Fibroblast of lung (primary cell): Measurements from ENCODE around the gene LSM11. TPM values are rescaled to one million over a fixed set of nuclear protein-coding genes. Genes with fewer than 3 reads are reported as not detected.

ENCODE experiments used
- DNase-seq, 2 donors: peaks; one replicate each; pipeline versions ENCODE4 v3.0.0 to v3.0.0-alpha.2; 2010; ENCODE audit warnings: low read depth in 2 of 2
- H2AFZ ChIP-seq: 2 replicates; pipeline ENCODE4 v1.5.1; 2012; ENCODE audit warnings: low read length, control low read depth, inconsistent platforms
- H3K27ac ChIP-seq: 2 replicates; pipeline ENCODE4 v1.5.1; 2011; ENCODE audit warnings: low read length, control low read depth; ENCODE audit not compliant: insufficient read depth
- H3K27me3 ChIP-seq: 2 replicates; pipeline ENCODE4 v1.5.1; 2011; ENCODE audit warnings: mild to moderate bottlenecking, low read length; ENCODE audit not compliant: control insufficient read depth, insufficient read depth
- H3K36me3 ChIP-seq: 2 replicates; pipeline ENCODE4 v1.5.1; 2011; ENCODE audit warnings: low read length; ENCODE audit not compliant: control insufficient read depth, insufficient read depth
- H3K4me1 ChIP-seq: 2 replicates; pipeline ENCODE4 v1.5.1; 2011; ENCODE audit warnings: low read length; ENCODE audit not compliant: control insufficient read depth, insufficient read depth; ENCODE audit errors: extremely low read depth
- H3K4me2 ChIP-seq: 2 replicates; pipeline ENCODE4 v1.5.1; 2011; ENCODE audit warnings: low read length, control low read depth; ENCODE audit not compliant: insufficient read depth; ENCODE audit errors: extremely low read depth
- H3K4me3 ChIP-seq, 4 experiments: fragments of 200-600 bp in 1 of 4; sonication (generic) in 1 of 4; replicated peaks in 1 of 4; 2 replicates each; pipeline ENCODE4 v1.5.1; 2011 to 2016; ENCODE audit warnings: low read length in 4 of 4, low read depth in 3 of 4, mild to moderate bottlenecking in 3 of 4, control low read depth in 2 of 4, inconsistent platforms in 1 of 4, mixed read lengths in 1 of 4; ENCODE audit not compliant: insufficient read depth in 1 of 4; ENCODE audit errors: control extremely low read depth in 1 of 4
- H3K79me2 ChIP-seq: 2 replicates; pipeline ENCODE4 v1.5.1; 2012; ENCODE audit warnings: mild to moderate bottlenecking, low read length, inconsistent platforms; ENCODE audit not compliant: control insufficient read depth, insufficient read depth
- H3K9ac ChIP-seq: 2 replicates; pipeline ENCODE4 v1.5.1; 2011; ENCODE audit warnings: mild to moderate bottlenecking, low read length, control low read depth; ENCODE audit not compliant: insufficient read depth
- H3K9me3 ChIP-seq: 2 replicates; pipeline ENCODE4 v1.5.1; 2012; ENCODE audit warnings: low read depth, low read length; ENCODE audit not compliant: control insufficient read depth, insufficient read depth
- H4K20me1 ChIP-seq: 2 replicates; pipeline ENCODE4 v1.5.1; 2011; ENCODE audit warnings: low read length; ENCODE audit not compliant: control insufficient read depth, insufficient read depth; ENCODE audit errors: extremely low read depth
- EZH2 ChIP-seq: IDR thresholded peaks from 2 replicates; pipeline ENCODE4 v1.5.1; 2012; ENCODE audit warnings: low read length, control low read depth, mild to moderate bottlenecking; ENCODE audit errors: missing control alignments
- polyA plus RNA-seq, 2 donors: library from polyadenylated mRNA; depleted of rRNA in 1 of 2; stranded (reverse) in 1 of 2; unstranded in 1 of 2; fragments of >200 nt; gene quantifications; 2 replicates each; pipeline ENCODE4 v1.2.1, GENCODE V29; 2011 to 2012; ENCODE audit warnings: missing spikeins in 1 of 2
- total RNA-seq: library from RNA; depleted of rRNA; stranded (reverse); fragments of >200 nt; gene quantifications from 2 replicates; pipeline ENCODE4 v1.2.1, GENCODE V29; 2014
- TF ChIP-seq, protein P1 (sequence below), 2 donors: IDR thresholded peaks in 1 of 2; conservative IDR thresholded peaks in 1 of 2; 1 replicate in 1 of 2; 2 replicates in 1 of 2; pipeline ENCODE4 v1.5.1; 2011 to 2012; ENCODE audit warnings: low read length in 2 of 2, control low read depth in 1 of 2, inconsistent platforms in 1 of 2, low read depth in 1 of 2, mild to moderate bottlenecking in 1 of 2

The LSM11 gene
- total and polyA plus RNA-seq, 2 donors (not counting 1 experiment from before 2014, with no cell fraction given) = 2.1 to 2.5 TPM

DNA sequence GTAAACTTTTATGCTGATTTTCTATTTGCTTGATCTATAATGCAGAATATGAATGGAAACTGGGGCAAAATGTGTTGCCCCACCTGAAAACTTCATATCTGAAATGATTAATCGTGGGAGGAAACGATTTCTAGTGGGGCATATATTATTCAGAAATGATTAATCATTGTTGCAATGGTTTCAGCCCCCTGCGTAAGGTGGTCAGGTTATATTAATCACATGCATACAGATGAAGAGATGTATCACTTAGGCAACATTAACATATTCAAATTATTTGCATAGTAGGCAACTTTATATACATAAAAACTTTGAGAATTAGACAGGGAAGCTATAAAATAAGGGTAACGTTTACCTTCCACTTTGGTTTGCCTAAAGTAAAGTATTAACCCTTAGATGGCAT lies 49.8 kb downstream of the LSM11 start:
- Histone ChIP-seq H3K4me3 (no peak overlapping the region), H3K36me3 (peaks cover 4% of the 10 kb centered on the region), H4K20me1 (no peaks in the 10 kb centered on the region), H3K9ac (no peak overlapping the region), H3K4me2 (no peak overlapping the region), H3K27ac (no peak overlapping the region), H3K27me3 (no peaks in the 10 kb centered on the region), H2AFZ (no peak overlapping the region), H3K9me3 (no peaks in the 10 kb centered on the region), H3K4me1 (no peaks in the 10 kb centered on the region), H3K79me2 (no peaks in the 10 kb centered on the region)
- DNase-seq = no peak
- TF ChIP-seq EZH2 = no peak
- TF ChIP-seq, protein P1, sequence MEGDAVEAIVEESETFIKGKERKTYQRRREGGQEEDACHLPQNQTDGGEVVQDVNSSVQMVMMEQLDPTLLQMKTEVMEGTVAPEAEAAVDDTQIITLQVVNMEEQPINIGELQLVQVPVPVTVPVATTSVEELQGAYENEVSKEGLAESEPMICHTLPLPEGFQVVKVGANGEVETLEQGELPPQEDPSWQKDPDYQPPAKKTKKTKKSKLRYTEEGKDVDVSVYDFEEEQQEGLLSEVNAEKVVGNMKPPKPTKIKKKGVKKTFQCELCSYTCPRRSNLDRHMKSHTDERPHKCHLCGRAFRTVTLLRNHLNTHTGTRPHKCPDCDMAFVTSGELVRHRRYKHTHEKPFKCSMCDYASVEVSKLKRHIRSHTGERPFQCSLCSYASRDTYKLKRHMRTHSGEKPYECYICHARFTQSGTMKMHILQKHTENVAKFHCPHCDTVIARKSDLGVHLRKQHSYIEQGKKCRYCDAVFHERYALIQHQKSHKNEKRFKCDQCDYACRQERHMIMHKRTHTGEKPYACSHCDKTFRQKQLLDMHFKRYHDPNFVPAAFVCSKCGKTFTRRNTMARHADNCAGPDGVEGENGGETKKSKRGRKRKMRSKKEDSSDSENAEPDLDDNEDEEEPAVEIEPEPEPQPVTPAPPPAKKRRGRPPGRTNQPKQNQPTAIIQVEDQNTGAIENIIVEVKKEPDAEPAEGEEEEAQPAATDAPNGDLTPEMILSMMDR (conservative IDR thresholded peaks at IDR 0.05 in 1 of 2, IDR thresholded peaks at IDR 0.05 in 1 of 2; ENCODE audit: low read depth in 1 of 2, low read length in 2 of 2) = no peak

DNA sequence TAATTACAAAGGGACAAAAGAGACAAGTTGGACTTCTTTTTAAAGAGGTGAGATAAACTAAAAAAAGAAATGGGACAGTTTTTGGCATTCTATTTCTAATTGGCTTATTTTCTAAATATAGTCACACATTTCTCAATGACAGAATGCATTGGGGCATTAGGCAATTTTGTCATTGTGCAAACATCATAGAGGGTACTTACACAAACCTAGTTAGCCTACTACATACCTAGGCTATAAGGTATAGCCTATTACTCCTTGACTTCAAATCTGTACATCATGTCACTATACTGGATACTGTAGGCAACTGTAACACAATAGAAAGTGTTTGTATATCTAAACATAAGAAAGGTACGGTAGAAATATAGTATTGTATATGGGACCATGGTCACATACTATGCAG lies 56.1 kb downstream of the LSM11 start:
- no peak for TF ChIP-seq EZH2
- TF ChIP-seq, protein P1 (conservative IDR thresholded peaks at IDR 0.05 in 1 of 2, IDR thresholded peaks at IDR 0.05 in 1 of 2; ENCODE audit: low read depth in 1 of 2, low read length in 2 of 2) = no peak
- DNase-seq = no peak
- no peaks in the 10 kb centered on the region for H3K36me3 ChIP-seq

DNA sequence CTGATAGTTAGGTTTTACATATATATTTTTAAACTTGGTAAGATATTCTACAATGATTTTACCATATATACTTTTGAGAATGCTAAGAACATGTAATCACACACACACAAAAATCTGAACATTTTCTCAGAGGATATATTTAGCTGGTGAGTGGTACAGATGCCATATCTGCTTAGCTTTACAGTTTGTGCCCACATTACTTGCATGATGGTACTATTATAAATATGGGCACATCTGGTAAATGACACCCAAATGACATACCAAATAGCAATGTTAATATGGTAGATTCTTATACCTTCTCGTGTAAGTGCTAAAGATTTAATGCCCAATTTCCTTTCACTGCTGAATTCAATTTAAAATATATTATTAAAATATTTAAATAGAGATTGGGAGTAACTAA lies 56.6 kb downstream of the LSM11 start:
- no peaks in the 10 kb centered on the region for H3K4me1 ChIP-seq
- no peaks in the 10 kb centered on the region for H3K27me3 ChIP-seq
- no peak overlapping the region for H3K4me3 ChIP-seq
- H3K79me2 ChIP-seq = no peaks in the 10 kb centered on the region
- DNase-seq = no peak
- no peak for TF ChIP-seq EZH2
- TF ChIP-seq, protein P1 (conservative IDR thresholded peaks at IDR 0.05 in 1 of 2, IDR thresholded peaks at IDR 0.05 in 1 of 2; ENCODE audit: low read depth in 1 of 2, low read length in 2 of 2) = no peak
- no peaks in the 10 kb centered on the region for H3K9me3 ChIP-seq
- no peaks in the 10 kb centered on the region for H4K20me1 ChIP-seq
- H3K9ac ChIP-seq = no peak overlapping the region
- no peaks in the 10 kb centered on the region for H3K36me3 ChIP-seq
- no peak overlapping the region for H3K4me2 ChIP-seq
- no peak overlapping the region for H3K27ac ChIP-seq
- no peak overlapping the region for H2AFZ ChIP-seq

More for the DNA sequence above, 56.1 kb downstream of the LSM11 start:
- Histone ChIP-seq H3K9me3 (no peaks in the 10 kb centered on the region), H3K4me3 (no peak overlapping the region), H4K20me1 (no peaks in the 10 kb centered on the region), H3K4me1 (no peaks in the 10 kb centered on the region), H3K27me3 (no peaks in the 10 kb centered on the region), H3K9ac (no peak overlapping the region), H3K4me2 (no peak overlapping the region), H3K79me2 (no peaks in the 10 kb centered on the region), H3K27ac (no peak overlapping the region), H2AFZ (no peak overlapping the region)
